Kasumi-1 (cell line): Measurements from ENCODE around the gene CYB561D1.

Experiments used
- DNase-seq, 2 experiments: peaks; one replicate each; lab custom pipeline; 2025; lab: John Stamatoyannopoulos, UW

CYB561D1 gene

DNA sequence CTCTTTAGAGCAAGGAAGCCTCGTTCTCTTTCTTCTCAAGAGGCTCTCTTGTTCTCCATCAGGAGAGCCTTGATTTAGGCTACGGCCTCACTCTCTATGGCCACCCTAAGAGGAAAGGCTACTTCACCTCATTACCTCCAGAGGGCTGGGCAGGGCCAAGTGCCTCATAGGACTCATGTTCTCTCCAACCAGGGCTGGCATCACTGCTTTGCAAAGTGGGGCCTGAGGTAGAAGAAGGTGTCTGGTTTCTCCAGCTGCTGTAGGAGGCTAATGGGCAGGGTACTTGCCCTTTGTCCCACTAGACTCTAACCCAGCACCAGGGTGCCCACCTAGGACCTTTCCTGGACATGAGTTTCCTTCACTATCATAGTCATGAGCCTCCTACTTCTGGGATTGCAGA is 12.2 kb upstream of the CYB561D1 start:
- DNase-seq: no peak

DNA sequence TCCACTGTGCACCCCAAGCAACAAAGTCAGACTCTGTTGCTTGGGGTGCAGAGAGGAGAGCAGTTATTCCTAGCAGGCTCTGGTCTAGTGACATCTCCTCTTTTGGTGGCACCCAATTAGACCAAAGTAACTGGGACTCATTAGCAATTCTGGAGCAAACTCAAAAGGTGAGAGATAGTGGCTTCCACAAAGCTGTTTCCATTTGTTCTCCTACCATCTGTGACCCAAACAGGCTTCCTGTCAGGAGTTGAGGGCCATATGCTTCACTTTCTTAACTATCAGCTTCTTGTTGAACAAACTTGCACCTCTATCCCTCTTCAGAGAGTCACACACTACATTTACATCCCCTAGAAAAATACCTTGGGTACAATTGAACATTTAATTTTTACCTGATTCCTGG is 11.7 kb upstream of the CYB561D1 start:
- DNase-seq: no peak

DNA sequence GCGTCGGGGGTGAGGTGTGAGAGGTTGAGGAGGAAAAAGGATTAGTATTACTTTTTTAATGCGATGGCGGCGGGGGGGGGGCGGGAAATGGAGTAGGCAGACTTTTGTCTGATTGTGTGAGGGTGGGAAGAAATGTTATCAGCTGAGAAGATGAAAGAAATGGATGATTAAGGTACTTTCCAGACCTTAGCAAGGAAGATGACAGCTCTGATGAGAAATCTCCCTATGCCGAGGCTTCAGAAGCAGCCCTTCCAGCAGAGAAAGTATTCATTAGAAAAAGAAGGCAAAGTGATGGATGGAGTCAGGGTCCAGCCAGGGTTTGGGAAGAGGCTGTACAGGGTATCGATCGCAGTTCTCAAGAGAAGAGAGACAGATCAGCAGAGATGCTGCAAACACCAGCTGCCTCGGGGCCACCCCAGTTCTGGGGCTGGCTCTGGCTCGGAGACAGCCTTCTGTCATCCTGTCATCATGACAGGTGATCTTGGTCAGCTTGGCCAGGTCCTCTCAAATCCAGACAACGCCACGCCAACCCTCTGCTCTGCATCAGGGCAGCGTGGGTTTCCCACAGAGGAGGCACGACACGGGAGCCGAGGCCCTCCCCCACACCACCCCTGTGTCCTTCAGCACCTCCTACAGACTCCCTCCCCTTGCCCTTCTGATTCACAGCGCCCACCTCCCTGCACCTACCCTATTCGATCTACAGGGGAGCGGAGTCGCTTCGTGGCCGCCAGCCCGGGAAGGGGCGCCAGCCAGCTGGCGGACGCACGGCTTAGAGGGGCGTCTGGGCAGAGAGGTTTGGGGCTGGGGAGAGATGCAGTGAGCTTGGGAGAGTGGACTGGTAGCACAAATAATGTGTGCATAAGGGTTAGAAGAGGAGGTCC is 10.9 kb upstream of the CYB561D1 start:
- DNase-seq: peak; percentile 70 to 74

DNA sequence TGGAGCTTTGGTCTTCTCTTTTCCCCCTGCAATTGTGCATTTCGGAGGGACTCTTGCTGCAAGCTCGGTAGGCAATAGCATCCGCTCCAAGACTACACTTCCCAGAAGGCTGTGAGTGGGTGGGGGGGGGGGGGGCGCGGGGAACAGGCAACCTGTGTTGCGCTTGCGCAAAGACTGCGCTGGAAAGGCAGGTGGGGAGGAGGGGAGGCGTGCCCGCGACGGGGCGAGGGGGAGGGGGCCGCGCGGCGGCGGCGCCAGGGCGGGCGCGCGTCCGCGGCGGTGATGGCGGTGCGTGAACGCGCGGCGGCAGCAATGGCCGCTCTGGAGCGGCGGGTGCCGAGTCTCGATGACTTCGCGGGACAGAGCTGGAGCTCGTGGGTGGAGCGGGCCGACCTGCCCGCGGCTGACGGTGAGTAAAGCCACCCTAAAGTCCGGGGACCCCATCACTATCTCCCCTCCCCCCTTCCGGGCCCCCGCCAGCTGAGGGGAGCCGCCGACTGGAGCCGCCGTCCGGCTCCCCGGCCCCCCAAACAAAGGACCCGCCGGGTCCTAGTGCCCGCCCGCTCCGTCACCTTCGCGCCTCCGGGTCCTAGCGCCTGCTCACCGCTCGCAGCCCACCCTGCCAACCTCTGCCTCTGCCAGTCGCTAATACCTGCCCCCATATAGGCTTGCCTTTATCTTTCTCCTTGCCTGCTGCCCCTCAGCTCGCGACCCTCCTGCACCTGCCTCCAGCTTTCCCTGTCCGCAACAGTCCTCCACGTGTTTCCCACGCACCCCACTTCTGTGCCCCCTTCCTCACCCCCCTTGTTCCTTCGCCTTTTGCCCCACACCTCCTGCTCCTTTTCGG is 10.0 kb upstream of the CYB561D1 start, which contains the start of gene ATXN7L2:
ATXN7L2 (plus strand) TSS at position 234 of the 847 bp plus-strand sequence; CDS start at position 283, 49 bp downstream.
- peak; percentile 81 to 87 for DNase-seq

DNA sequence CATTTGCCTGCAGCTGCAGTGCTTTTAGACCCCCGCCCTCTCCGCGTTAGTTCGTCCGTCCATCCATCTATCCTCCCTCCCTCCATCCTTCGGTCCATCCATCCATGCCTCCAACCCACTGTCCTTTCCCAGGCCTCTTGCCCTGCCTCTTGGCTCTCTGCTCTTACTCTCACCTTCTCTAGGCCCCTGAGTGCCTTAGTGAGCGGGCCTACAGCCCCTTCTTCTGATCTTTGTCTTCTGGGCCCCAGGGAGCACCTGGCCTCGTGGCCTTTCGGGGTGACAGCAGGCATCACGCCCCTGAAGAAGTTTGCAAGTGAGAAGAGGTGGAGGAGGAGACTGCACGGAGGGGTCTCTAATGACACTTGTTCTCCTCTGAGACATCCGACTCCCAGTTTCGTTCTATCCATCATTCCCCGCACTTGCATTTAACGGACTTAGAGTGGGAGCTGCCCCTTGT is 9.3 kb upstream of the CYB561D1 start:
- DNase-seq: no peak

DNA sequence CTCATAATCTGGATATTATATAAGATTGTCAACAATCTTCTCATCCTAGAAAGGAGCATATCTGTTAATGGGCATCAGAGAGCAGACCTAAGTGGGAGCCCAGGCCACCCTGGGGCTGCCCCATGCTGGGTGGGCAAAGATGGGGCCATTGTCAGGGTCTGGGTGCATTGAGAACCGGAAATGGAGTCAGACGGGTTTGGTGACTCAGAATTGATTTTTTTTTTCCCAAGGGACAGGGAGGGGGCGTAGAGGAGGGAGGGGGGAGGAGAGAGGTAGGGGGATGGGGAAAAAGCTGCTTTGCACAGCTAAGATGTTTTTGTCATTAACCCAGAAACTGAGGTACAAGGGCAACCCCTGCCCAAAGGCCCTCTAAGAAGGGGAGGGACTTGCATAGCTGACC is 8.9 kb upstream of the CYB561D1 start:
- no peak for DNase-seq

DNA sequence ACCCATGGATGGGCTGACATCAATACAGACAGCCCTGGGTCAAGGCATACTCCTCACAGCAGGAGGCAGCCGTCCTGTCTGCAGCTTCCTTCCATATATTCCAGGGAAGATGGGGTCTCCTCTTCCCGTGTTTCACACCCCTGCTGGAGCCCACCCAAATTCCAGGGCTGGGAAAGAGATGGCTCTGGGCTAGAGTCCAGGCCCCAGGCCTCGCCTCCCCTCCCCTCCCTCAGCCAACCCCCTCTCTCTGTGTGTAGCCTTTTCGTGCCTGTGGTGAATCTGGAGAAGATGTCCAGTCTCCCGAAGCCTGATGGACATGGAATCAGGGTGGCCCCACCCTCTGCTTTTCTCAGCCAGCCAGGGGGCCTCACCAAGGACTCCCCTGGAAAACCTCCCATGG is 6.6 kb upstream of the CYB561D1 start:
- DNase-seq: no peak

DNA sequence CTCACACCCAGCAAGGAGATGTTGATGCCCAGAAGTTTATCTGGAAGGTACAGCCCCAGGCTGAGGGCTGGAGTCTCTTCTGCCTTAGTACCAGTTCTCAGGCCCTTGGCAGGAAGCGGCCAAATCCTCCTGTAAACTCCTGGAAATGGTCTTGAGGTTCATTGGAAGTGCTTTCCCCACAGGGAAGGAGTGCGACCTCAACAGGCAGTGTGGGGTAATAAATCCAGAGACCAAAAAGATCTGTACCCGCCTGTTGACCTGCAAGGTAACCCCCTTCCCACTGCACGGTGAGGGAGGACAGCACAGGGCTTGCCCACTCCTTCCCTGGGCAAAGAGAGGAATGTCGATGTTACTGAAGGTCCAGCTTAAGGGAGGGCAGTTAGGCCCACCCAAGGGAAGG is 5.7 kb upstream of the CYB561D1 start:
- DNase-seq: no peak

DNA sequence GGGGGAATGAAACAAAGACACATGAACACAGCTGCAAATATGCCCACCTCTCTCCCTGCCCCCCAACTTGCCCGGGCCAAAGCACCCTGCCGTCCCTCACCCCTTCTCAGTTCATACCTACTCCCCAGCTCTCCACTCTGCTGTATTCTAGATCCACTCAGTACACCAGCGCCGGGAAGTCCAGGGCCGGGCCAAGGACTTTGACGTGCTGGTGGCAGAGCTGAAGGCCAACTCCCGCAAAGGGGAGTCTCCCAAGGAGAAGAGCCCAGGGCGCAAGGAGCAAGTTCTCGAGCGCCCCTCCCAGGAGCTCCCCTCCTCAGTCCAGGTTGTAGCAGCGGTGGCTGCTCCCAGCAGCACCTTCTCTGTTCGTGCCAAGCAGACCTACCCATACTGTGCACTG is 5.2 kb upstream of the CYB561D1 start:
- no peak for DNase-seq

DNA sequence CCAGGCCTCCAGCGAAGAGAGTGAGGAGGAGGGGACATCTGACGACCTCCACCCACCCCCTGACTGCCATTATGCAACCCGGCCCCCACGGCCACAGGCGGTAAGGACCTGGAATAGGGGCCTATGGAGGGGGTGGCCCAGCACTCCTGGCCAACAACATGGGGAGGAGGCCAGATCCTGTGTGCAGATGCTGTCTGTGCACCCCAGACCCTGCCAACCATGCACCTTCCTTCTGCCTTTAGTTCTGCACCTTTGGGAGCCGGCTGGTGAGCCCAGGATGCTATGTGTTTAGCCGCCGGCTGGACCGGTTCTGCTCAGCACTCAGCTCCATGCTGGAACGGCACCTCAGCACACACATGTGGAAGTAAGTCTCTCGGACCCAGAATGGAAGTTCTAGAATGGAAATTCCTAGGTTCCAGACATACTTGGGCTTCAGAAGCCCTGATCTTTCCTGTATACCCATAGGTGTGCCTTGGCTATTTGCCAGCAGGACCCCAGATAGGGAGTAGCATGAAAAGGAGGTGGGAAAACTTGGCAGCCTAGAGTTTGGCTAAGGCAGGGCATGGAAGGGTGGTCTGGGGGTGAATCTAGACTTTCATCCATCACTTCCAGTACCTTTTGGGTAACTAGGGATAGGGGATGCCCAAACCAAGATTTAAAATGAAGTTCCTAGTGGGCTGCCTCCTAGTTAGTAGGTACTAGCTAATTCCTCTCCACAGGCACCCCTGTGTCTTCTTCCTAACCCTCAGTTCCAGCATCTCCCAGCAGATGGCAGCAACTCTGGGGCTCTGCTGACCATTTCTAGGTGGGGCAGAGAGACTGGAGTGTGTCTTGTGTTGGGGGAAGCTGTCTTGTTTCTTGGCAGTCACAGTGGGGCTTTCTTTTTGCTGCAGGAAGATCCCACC is 3.6 kb upstream of the CYB561D1 start:
- peak; percentile 72 to 80 for DNase-seq

DNA sequence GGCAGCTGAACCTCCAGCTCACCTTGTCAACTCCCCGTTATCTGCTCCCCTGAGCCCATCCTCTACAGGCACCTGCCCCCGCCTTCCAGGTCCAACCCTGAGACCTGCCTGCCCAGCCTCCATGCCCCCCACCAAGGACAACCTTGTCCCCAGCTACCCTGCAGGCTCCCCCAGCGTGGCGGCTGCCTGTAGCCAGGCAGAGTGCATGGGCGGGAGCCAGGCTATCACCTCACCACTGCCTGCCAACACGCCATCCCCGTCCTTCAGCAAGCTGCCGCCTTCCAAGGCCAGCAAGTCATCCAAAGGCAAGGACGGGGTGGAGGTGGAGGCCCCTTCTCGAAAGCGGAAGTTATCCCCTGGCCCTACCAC is 3.0 kb upstream of the CYB561D1 start:
- no peak for DNase-seq

DNA sequence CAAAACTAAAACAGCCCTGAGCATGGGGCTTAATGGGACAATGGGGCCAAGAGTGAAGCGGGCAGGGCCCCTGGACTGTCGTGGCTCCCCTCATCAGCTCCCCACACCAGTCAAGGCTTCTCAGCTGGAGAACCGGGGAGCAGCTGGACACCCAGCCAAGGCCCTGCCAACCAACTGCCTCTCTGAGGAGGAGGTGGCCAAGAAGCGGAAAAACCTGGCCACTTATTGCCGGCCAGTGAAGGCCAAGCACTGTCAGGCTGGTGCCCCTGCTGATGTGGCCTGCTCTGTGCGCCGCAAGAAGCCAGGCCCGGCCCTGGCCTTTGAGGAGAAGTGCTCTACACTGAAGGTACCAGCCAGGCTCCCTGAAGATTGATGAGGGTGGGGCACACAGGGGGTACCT is 2.5 kb upstream of the CYB561D1 start:
- no peak for DNase-seq

DNA sequence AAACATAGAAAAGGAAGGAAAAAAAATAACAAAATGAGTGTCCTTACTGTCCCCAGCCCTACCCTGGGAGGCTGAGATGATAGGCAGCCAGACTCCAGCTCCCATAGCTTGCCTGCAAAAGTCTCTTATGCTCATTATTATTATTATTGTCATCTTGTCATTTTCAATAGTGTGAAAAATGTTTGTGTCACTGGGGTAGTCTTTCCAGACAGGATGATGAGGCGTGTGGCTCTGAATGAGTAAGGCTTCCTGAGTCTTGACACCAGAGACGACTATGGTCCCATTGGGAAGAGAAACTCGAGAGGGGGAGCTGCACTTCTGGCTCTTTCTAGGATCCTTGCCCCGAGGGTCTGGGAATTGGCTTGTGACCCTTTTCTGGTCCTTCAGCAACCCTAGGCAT is 1.1 kb upstream of the CYB561D1 start:
- no peak for DNase-seq

DNA sequence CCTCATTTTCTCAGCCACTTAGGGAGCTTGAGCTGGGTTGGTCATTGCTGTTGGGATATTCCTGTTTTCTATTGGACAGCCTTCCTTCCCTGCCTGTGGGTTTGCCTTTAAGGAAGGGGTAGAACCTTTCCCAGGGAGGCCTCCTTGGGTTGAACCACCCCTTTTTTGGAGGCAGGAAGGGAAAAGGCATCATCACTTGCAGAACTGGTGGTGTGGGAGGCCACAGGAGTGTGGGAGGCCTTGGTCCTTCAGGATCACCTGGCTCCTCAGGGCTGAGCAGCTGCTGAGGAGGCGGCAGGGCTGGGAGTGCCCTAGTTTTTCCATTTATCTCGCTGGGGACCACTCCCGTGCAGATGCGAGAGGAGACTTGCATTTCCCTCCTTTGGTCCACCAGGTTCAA is 667 bp upstream of the CYB561D1 start:
- DNase-seq: no peak

DNA sequence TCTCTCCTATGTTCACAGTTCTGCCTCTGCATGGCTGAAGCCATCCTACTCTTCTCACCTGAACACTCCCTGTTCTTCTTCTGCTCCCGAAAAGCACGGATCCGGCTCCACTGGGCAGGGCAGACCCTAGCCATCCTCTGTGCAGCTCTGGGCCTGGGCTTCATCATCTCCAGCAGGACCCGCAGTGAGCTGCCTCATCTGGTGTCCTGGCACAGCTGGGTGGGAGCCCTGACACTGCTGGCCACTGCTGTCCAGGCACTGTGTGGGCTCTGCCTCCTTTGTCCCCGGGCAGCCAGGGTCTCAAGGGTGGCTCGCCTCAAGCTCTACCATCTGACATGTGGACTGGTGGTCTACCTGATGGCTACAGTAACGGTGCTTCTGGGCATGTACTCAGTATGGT is 1.8 kb downstream of the CYB561D1 start:
- no peak for DNase-seq

DNA sequence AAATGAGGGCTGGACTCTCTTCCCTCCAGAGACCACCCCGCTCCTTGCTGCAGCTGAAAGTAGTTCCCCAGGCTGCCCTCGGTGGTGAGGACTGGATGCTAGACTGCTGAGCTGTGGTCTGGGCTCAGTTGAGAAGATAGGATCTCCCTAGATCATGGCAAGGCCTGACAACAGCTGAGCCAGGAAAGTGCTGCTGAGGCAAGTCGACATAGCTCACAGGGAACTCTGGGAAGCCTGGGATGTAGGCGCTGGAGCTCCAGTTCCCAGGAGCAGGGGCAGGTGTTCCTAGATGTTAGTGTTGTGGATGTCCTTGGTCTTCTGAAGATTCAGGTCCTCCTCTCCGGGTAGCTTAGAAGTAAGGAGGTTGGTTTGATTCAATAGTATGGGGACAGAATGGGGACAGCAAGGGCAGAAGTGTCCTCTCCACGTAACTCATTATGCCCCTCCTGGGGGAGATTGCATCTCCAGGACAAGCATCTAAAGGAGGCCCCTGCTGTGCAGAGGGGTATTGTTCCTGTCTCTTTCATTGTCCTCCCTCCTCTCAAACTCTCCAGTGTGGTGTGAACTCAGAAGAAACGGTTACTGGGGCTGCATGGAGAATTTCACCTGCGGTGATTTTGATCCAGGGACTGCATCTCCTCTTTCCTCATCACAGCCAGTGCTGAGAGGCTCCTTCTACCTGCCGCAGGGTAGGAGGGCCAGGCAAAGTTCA is 3.7 kb downstream of the CYB561D1 start:
- no peak for DNase-seq

DNA sequence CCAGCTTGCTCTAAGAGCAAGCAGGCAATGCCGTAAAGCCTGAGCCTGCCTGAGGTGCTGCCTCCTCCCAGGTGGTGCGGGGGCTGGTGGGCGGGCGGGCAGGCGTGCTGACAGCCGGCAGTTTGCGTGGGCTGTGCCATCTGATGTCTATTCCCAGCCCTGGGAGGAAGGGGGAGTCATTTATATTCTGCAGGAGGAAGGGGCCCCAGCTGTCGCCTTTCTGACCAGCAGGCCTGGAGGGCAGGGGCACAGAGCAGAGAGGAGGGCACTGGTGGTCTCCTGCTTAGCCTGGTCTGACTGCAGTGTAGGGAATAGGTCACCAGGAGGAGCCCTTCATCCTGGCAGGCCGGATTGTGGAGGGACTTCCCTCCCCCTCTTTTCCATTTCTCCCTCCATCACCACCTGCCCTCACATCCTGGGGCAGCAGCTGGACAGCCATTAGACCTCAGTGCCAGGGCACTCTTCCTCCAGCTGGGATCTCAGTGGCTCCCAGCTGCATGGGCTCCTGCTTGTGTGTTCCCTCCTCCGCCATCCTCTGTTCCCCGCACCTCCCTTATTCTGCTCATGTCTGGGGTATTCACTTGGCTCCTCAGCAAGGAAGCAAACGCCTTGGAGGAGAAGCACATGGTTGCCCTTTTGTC is 4.4 kb downstream of the CYB561D1 start:
- peak; percentile 53 to 61 for DNase-seq

DNA sequence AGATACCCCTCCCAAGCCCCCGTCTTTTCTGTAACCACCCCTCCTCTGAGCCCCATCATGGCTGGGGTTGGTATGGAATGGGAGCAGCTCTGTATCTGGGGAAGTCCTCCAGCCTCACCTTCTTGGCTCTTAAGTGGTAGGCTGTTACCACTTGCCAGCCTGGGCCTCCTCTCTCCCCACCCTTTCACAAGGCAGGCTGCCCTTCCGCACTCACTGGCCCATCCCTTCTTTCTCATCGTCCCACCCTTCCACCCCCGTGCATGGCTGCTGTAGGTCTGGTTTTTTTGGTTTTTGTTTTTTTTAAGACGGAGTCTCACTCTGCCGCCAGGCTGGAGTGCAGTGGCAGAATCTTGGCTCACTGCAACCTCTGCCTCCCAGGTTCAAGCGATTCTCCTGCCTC is 5.2 kb downstream of the CYB561D1 start:
- DNase-seq: no peak

DNA sequence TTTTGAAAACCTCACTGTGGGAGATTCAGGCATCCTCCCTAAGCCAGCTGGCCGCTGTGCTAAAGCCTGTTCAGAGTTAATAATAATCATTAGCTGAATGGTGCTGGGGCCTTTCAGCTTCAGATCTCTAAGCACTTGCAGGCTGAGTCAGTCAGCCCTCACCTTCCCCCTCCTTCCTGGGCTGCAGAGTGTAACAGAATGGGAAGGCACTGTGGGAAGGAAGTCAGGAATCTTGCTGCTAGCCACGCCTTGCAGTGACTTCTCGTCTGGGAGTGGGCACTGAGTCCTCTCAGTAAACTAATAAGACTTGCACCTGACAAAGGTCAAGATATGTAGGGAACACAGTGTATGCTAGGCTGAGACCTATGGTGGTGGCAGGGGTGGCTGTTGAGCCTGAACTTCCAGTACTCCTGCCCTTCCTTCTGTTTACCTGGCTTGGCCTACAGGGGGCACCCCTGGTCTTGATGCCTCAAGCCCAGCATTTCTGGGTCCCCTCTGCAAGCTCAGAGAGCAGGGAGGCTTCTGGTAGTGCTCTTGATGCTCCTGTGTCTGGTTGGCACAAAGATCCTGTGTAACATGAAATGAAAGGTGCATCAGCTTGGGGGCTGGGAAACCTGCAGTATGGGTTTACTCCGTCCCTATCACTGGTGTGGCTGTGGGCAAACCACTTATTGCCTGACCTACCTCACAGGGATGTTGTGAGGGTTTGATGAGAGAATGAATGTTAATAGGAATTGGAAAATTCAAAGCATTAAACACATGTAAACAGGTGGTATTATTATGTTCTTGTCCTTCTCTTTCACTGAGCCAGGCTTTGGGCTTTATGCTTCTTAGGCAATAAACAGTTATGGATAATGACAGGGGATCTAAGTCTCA is 6.0 kb downstream of the CYB561D1 start:
- peak; percentile 66 to 79 for DNase-seq

DNA sequence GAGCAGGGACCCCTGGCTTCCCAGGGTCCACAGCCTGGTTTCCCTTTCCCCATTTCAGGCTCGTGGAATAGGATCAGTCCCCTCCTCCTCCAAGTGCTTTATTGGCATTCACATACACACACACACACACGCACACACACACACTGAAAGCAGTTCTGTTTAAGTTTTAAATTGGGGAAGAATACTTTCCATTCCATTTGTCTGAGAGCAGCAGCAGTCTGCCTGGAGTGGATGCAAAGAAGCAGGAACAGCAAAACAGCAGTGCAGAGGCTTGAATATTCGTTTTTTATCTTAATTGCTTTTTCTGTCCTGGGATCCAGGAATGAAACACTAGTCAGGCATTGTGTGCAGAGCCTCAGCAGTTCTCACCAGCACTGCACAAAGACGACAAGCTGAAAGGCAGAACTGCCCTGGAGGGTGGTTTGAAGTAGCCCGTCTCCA is 7.1 kb downstream of the CYB561D1 start:
- peak in 1 of 2 experiments; percentile 15 for DNase-seq
